ENCODE data around the gene HERPUD1. TPM values are rescaled to one million over a fixed set of nuclear protein-coding genes. Genes with fewer than 3 reads are reported as not detected.

HERPUD1 gene
- total RNA-seq, 5 donors from 2014 or later (not counting 1 experiment from before 2014, with no cell fraction given): 149 to 185 (median 167) TPM

DNA sequence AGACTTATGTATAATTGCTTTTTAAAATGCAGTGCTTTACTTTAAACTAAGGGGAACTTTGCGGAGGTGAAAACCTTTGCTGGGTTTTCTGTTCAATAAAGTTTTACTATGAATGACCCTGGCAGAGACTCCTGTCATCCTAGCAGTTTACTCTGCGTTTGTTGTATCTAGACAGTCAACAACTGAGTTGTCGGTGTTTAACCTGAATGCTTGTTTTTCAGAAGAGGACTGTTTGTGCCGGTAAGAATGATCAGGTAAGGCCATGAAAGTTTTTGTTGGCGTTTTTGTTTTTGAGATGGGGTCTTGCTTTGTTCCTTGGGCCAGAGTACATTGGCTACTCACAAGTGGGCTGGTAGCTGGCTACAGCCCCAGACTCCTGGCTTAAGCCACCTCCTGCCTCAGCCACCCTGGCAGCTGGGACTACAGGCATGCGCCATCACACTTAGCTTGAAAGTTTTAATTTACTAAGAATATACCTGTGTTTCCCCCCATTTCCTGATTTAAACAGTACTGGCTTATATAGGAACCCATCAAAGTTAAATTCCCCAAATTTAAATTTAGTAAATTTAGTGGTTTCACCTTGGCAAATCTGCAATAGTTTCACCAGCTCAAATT, 11.9 kb downstream of the HERPUD1 start:
- H3K36me3 ChIP-seq (ENCODE audit: control insufficient read depth in 2 of 2, extremely low read depth in 1 of 2, insufficient read depth in 1 of 2, low read length in 1 of 2): peaks cover 3 to 73% of the 10 kb centered on the region in 2 donors
- ATAC-seq (replicated peaks in 1 of 4) (no peak), DNase-seq (no peak)
- CTCF ChIA-PET: no interaction called here
- Mint-ChIP-seq H3K4me1 (peaks cover 20 to 29% (median 21%) of the 10 kb centered on the region in 3 donors), H3K4me3 (no peak overlapping the region), H3K27me3 (no peaks in the 10 kb centered on the region), H3K27ac (no peak overlapping the region), H3K9me3 (no peaks in the 10 kb centered on the region), H3K36me3 (peaks cover 47% of the 10 kb centered on the region)
- H3K4me1 ChIP-seq (ENCODE audit: control insufficient read depth in 1 of 2, extremely low read depth in 1 of 2, insufficient read depth in 2 of 2, low read length in 2 of 2): peaks cover 1 to 13% of the 10 kb centered on the region in 2 experiments
- WGBS (ENCODE audit: insufficient coverage): 73% methylated on average over 6 of the region's 6 CpGs
- POLR2A ChIA-PET: interaction anchor here in 1 of 2 donors (0.6 to 1.4 kb wide), 2 partner anchors 10 to 41 kb away, joined by 3 to 5 read pairs; no protein-coding TSS in a partner anchor
- no peaks in the 10 kb centered on the region for H3K9me3 ChIP-seq
- no peaks in the 10 kb centered on the region for H3K27me3 ChIP-seq (replicated peaks in 1 of 2; ENCODE audit: control insufficient read depth in 2 of 2, extremely low read depth in 1 of 2, insufficient read depth in 2 of 2, low read length in 1 of 2)
- no peak overlapping the region for H3K27ac ChIP-seq (ENCODE audit: low read length)
- no peak overlapping the region for H3K4me3 ChIP-seq (ENCODE audit: control insufficient read depth in 1 of 2, extremely low read depth in 1 of 2, low read length in 1 of 2)

DNA sequence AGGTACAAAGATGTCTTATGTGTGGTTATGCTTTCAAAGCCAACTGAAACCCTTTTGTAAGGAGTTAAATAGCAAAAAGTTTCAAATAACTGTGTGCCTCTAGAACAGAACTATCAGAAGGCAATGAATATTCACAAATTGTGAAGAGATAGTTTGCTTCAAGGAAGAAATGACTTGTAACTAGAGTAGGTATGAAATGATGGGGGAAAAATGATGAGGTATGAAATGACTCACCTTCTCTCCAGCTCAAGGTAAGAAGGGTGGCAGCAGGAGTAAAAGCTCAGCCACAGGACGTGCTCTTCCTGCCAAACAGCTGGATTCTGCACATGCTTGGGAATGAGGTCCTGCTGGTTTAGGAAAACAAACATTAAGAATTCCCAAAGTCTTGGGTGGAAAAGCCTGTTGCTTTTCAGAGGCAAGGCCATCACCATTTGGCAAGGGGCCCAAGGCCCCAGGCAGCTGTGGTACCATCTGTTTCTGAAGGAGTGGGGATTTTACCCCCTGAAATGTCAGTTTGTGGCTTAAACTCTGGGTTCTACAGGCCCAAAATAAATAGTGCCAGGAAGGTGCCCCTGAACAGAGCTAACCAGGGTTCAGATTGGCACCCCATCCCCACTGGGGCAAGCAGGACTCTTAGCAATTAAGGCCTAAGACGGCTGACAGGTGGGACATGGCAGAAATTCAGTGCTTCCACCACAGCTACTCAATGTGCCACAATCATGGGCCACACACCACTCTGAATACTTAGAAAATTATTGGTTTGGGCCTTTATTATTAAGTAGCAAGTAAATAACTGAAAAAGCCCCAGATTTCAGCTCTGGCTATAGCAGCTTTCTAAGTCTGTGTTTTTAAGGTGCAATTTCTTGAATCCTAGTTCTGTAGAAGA, 13.3 kb downstream of the HERPUD1 start:
- H3K36me3 Mint-ChIP-seq: peaks cover 33% of the 10 kb centered on the region
- H3K9me3 ChIP-seq: no peaks in the 10 kb centered on the region
- peaks cover 8 to 17% (median 9%) of the 10 kb centered on the region in 3 donors for H3K4me1 Mint-ChIP-seq
- H3K9me3 Mint-ChIP-seq: no peaks in the 10 kb centered on the region
- peak overlapping the region; percentile 37 to 49 for H3K27ac Mint-ChIP-seq
- CTCF ChIA-PET: interaction anchor here in 1 of 2 donors (0.6 kb wide), 2 partner anchors 74 to 237 kb away, joined by 3 read pairs; no protein-coding TSS in a partner anchor
- POLR2A ChIA-PET: interaction anchor here (0.6 to 1.4 kb wide), 5 partner anchors 9 to 502 kb away, joined by 4 to 13 read pairs (median 5); partner anchors contain the start of gene COQ9 (in 1 of the 2)
- H3K4me3 Mint-ChIP-seq: no peak overlapping the region
- no peaks in the 10 kb centered on the region for H3K27me3 Mint-ChIP-seq
- 71% methylated on average over 1 of the region's 2 CpGs for WGBS (ENCODE audit: insufficient coverage)
- no peak for DNase-seq
- H3K36me3 ChIP-seq (ENCODE audit: control insufficient read depth in 2 of 2, extremely low read depth in 1 of 2, insufficient read depth in 1 of 2, low read length in 1 of 2): peaks cover 3 to 60% of the 10 kb centered on the region in 2 donors
- ATAC-seq (replicated peaks in 1 of 4): no peak
- peak overlapping the region; percentile 2 for H3K27ac ChIP-seq (ENCODE audit: low read length)
- H3K27me3 ChIP-seq (replicated peaks in 1 of 2; ENCODE audit: control insufficient read depth in 2 of 2, extremely low read depth in 1 of 2, insufficient read depth in 2 of 2, low read length in 1 of 2): no peaks in the 10 kb centered on the region
- no peak overlapping the region for H3K4me3 ChIP-seq (ENCODE audit: control insufficient read depth in 1 of 2, extremely low read depth in 1 of 2, low read length in 1 of 2)
- peaks cover 0 to 3% of the 10 kb centered on the region in 2 experiments for H3K4me1 ChIP-seq (ENCODE audit: control insufficient read depth in 1 of 2, extremely low read depth in 1 of 2, insufficient read depth in 2 of 2, low read length in 2 of 2)

DNA sequence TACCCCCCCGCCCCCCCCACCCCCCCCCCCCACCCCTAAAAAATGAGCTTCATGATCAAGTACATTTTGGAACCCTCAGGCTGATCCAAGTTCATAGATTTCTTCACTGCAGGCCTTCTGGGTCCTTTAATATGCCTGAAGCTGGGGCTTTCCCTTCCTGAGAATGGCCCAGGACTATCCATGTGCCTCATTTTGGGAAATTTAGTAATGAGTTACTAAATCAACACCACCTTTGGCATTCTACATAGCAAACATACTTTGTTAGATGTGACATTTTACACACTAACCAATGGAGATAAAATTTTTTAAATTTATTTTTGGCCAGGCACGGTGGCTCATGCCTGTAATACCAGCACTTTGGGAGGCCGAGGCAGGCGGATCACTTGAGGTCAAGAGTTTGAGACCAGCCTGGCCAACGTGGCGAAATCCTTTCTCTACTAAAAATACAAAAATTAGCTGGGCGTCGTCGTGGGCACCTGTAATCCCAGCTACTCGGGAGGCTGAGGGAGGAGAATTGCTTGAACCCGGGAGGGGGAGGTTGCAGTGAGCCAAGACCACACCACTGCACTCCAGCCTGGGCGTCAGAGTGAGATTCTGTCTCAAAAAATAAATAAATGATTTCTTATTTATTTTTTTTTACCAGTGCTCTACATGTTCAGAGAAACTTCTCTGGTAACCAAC, 14.0 kb downstream of the HERPUD1 start:
- Histone ChIP-seq H3K9me3 (no peaks in the 10 kb centered on the region), H3K4me3 (ENCODE audit: control insufficient read depth in 1 of 2, extremely low read depth in 1 of 2, low read length in 1 of 2) (no peak overlapping the region), H3K27ac (ENCODE audit: low read length) (no peak overlapping the region), H3K4me1 (ENCODE audit: control insufficient read depth in 1 of 2, extremely low read depth in 1 of 2, insufficient read depth in 2 of 2, low read length in 2 of 2) (peaks cover 0 to under 1% of the 10 kb centered on the region in 2 experiments), H3K27me3 (replicated peaks in 1 of 2; ENCODE audit: control insufficient read depth in 2 of 2, extremely low read depth in 1 of 2, insufficient read depth in 2 of 2, low read length in 1 of 2) (no peaks in the 10 kb centered on the region), H3K36me3 (ENCODE audit: control insufficient read depth in 2 of 2, extremely low read depth in 1 of 2, insufficient read depth in 1 of 2, low read length in 1 of 2) (peaks cover 2 to 52% of the 10 kb centered on the region in 2 donors)
- no peaks in the 10 kb centered on the region for H3K9me3 Mint-ChIP-seq
- DNase-seq (no peak), ATAC-seq (replicated peaks in 1 of 4) (no peak)
- ChIA-PET POLR2A (interaction anchor here (0.6 kb wide), 4 partner anchors 10 to 502 kb away, joined by 4 to 13 read pairs (median 6); partner anchors contain the start of gene COQ9 (in 1 of the 2)), CTCF (interaction anchor here in 1 of 2 donors (0.6 kb wide), 2 partner anchors 75 to 236 kb away, joined by 3 read pairs; no protein-coding TSS in a partner anchor)
- H3K36me3 Mint-ChIP-seq: peaks cover 29% of the 10 kb centered on the region
- peaks cover 10 to 20% (median 14%) of the 10 kb centered on the region in 3 donors for H3K4me1 Mint-ChIP-seq
- no peak overlapping the region for H3K4me3 Mint-ChIP-seq
- 86% methylated on average over 1 of the region's 12 CpGs for WGBS (ENCODE audit: insufficient coverage)
- H3K27ac Mint-ChIP-seq: peak overlapping the region in 1 of 2 donors; percentile 22
- H3K27me3 Mint-ChIP-seq: no peaks in the 10 kb centered on the region

DNA sequence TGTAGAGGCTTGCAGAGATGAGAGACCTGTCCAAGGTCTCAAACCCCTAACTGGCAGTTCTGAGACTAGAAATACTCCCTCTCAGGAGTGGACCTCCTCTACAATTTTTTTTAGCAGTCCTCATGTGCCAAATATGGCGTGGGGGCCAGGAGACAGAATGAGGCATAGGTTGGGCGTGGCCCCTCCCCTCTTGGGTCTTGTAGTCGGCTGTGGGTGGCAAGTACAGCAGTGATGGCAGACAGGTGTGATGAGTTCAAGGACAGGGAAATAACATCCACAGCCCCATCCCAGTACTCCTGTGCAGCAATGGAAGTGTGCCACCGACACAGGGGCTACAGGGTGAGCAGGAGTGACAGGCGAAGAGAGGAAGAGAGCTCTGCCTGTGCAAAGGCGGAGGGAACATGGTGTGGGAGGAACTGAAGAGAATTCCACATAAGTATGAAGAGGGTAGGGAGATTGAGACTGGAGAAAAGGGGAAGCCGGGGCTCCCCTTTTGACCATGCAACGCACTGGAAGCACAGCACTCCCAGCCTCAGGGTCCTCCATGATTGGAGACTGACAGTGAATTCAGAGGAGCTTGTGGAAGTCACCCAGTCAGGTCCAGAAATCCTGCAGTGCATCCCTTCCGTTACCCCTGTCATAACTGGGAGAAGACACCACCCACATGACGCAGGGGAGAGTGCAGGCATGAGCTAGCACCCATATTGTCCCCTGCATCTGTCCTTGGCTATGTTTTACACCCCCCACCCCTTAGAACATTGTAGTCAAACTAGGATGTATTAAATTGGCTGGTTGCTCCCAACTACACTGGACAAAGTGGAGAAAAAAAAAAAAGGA, 15.0 kb downstream of the HERPUD1 start:
- no peak overlapping the region for H3K4me3 ChIP-seq (ENCODE audit: control insufficient read depth in 1 of 2, extremely low read depth in 1 of 2, low read length in 1 of 2)
- DNase-seq (no peak), ATAC-seq (replicated peaks in 1 of 4) (no peak)
- no peaks in the 10 kb centered on the region for H3K9me3 ChIP-seq
- no peaks in the 10 kb centered on the region for H3K27me3 ChIP-seq (replicated peaks in 1 of 2; ENCODE audit: control insufficient read depth in 2 of 2, extremely low read depth in 1 of 2, insufficient read depth in 2 of 2, low read length in 1 of 2)
- no peak overlapping the region for H3K4me3 Mint-ChIP-seq
- peaks cover 0 to 6% of the 10 kb centered on the region in 2 experiments for H3K4me1 ChIP-seq (ENCODE audit: control insufficient read depth in 1 of 2, extremely low read depth in 1 of 2, insufficient read depth in 2 of 2, low read length in 2 of 2)
- H3K27ac Mint-ChIP-seq: peak overlapping the region; percentile 10 to 80
- H3K27me3 Mint-ChIP-seq: no peaks in the 10 kb centered on the region
- 100% methylated on average over 4 of the region's 10 CpGs for WGBS (ENCODE audit: insufficient coverage)
- H3K4me1 Mint-ChIP-seq: peaks cover 11 to 23% (median 20%) of the 10 kb centered on the region in 3 donors
- H3K27ac ChIP-seq (ENCODE audit: low read length): no peak overlapping the region
- H3K36me3 ChIP-seq (ENCODE audit: control insufficient read depth in 2 of 2, extremely low read depth in 1 of 2, insufficient read depth in 1 of 2, low read length in 1 of 2): peaks cover 0 to 42% of the 10 kb centered on the region in 2 donors
- CTCF ChIA-PET: interaction anchor here (0.6 to 0.8 kb wide), 4 partner anchors 10 to 415 kb away, joined by 3 to 5 read pairs (median 3); no protein-coding TSS in a partner anchor
- POLR2A ChIA-PET: interaction anchor here (0.5 to 0.7 kb wide), 7 partner anchors 55 to 1638 kb away, joined by 3 to 7 read pairs (median 3); no protein-coding TSS in a partner anchor
- peaks cover 23% of the 10 kb centered on the region for H3K36me3 Mint-ChIP-seq
- H3K9me3 Mint-ChIP-seq: no peaks in the 10 kb centered on the region

GRCh38 chr16:56947604-56947995, 15.7 kb downstream of the HERPUD1 start:
- H3K27ac Mint-ChIP-seq: no peak overlapping the region
- no peaks in the 10 kb centered on the region for H3K27me3 ChIP-seq (replicated peaks in 1 of 2; ENCODE audit: control insufficient read depth in 2 of 2, extremely low read depth in 1 of 2, insufficient read depth in 2 of 2, low read length in 1 of 2)
- peaks cover 11 to 23% (median 20%) of the 10 kb centered on the region in 3 donors for H3K4me1 Mint-ChIP-seq
- ChIA-PET POLR2A (interaction anchor here (0.5 to 0.7 kb wide), 6 partner anchors 55 to 1637 kb away, joined by 3 to 7 read pairs (median 3); no protein-coding TSS in a partner anchor), CTCF (interaction anchor here (0.6 to 0.8 kb wide), 5 partner anchors 9 to 415 kb away, joined by 3 to 5 read pairs (median 3); no protein-coding TSS in a partner anchor)
- peaks cover 0 to 36% of the 10 kb centered on the region in 2 donors for H3K36me3 ChIP-seq (ENCODE audit: control insufficient read depth in 2 of 2, extremely low read depth in 1 of 2, insufficient read depth in 1 of 2, low read length in 1 of 2)
- no peak overlapping the region for H3K27ac ChIP-seq (ENCODE audit: low read length)
- H3K9me3 Mint-ChIP-seq: no peaks in the 10 kb centered on the region
- WGBS (ENCODE audit: insufficient coverage): 100% methylated on average over 1 of the region's 2 CpGs
- ATAC-seq (replicated peaks in 1 of 4) (no peak), DNase-seq (no peak)
- H3K4me3 ChIP-seq (ENCODE audit: control insufficient read depth in 1 of 2, extremely low read depth in 1 of 2, low read length in 1 of 2): no peak overlapping the region
- H3K27me3 Mint-ChIP-seq: no peaks in the 10 kb centered on the region
- peaks cover 0 to 6% of the 10 kb centered on the region in 2 experiments for H3K4me1 ChIP-seq (ENCODE audit: control insufficient read depth in 1 of 2, extremely low read depth in 1 of 2, insufficient read depth in 2 of 2, low read length in 2 of 2)
- H3K36me3 Mint-ChIP-seq: peaks cover 21% of the 10 kb centered on the region
- no peaks in the 10 kb centered on the region for H3K9me3 ChIP-seq
- no peak overlapping the region for H3K4me3 Mint-ChIP-seq
